ENCODE data around the gene ZNF423. TPM values are rescaled to one million over a fixed set of nuclear protein-coding genes. Genes with fewer than 3 reads are reported as not detected.

The ZNF423 gene
- total RNA-seq, 1 donor from 2014 or later, result 49.8 TPM

GRCh38 chr16:49464093-49464492, 391.8 kb downstream of the ZNF423 start:
- peaks cover 45% of the 10 kb centered on the region for H3K27me3 Mint-ChIP-seq
- DNase-seq (ENCODE audit: low spot score, unreplicated experiment), result no peak
- H3K9me3 Mint-ChIP-seq (ENCODE audit: low read depth), result no peaks in the 10 kb centered on the region
- H3K27ac Mint-ChIP-seq, result no peak overlapping the region
- no peak for TF ChIP-seq CTCF (IDR thresholded peaks at IDR 0.05; ENCODE audit: unreplicated experiment)
- H3K36me3 Mint-ChIP-seq (ENCODE audit: insufficient read depth), result no peaks in the 10 kb centered on the region
- peaks cover 6% of the 10 kb centered on the region for H3K4me1 Mint-ChIP-seq (ENCODE audit: low read depth)
- no peak overlapping the region for H3K4me3 Mint-ChIP-seq (ENCODE audit: low read depth)

DNA sequence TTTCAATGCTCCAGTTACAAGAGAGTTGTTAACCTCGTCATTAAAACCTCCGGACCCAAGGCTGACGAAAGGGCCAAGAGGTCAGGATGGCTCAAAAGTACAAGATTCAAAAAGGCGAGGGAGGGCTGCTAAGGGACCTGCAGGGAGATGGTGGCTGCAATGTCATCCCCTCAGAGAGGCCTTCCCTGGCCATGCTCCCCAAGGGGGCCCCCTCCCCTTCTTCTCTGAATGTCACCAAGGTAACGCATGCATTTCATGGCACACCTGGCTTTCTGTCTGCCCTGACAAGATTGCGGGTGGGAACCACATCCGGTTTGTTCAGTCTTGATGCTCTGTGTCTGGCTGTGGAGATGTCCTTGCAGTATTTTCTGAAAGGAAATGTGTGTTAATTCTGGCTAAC, 392.4 kb downstream of the ZNF423 start:
- H3K9me3 Mint-ChIP-seq (ENCODE audit: low read depth), result no peaks in the 10 kb centered on the region
- no peak overlapping the region for H3K27ac Mint-ChIP-seq
- H3K4me1 Mint-ChIP-seq (ENCODE audit: low read depth), result peaks cover 6% of the 10 kb centered on the region
- TF ChIP-seq CTCF (IDR thresholded peaks at IDR 0.05; ENCODE audit: unreplicated experiment), result no peak
- no peak for DNase-seq (ENCODE audit: low spot score, unreplicated experiment)
- H3K4me3 Mint-ChIP-seq (ENCODE audit: low read depth), result no peak overlapping the region
- H3K36me3 Mint-ChIP-seq (ENCODE audit: insufficient read depth), result no peaks in the 10 kb centered on the region
- H3K27me3 Mint-ChIP-seq, result peaks cover 46% of the 10 kb centered on the region

DNA sequence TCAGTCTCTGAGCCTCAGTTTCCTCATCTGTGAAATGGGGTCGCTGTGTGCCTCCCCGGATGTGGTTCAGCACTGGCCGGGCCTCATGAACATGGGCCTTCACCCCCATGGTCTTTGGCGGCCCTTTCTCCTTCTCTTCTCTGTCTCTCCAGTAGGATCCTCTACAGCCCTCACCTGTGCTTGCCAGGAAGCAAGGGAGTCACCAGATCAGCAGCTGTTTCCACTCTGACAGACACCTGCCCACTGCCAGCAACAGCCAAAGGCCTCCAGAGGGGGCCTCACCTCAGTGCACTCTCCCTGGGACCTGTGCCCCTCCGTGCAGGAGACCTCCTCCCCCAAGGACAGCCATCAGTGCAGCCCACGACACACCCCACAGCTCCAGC, 392.9 kb downstream of the ZNF423 start:
- no peak for DNase-seq (ENCODE audit: low spot score, unreplicated experiment)
- peaks cover 6% of the 10 kb centered on the region for H3K4me1 Mint-ChIP-seq (ENCODE audit: low read depth)
- peaks cover 51% of the 10 kb centered on the region for H3K27me3 Mint-ChIP-seq
- no peak overlapping the region for H3K27ac Mint-ChIP-seq
- no peak overlapping the region for H3K4me3 Mint-ChIP-seq (ENCODE audit: low read depth)
- no peaks in the 10 kb centered on the region for H3K36me3 Mint-ChIP-seq (ENCODE audit: insufficient read depth)
- no peak for TF ChIP-seq CTCF (IDR thresholded peaks at IDR 0.05; ENCODE audit: unreplicated experiment)
- no peaks in the 10 kb centered on the region for H3K9me3 Mint-ChIP-seq (ENCODE audit: low read depth)

DNA sequence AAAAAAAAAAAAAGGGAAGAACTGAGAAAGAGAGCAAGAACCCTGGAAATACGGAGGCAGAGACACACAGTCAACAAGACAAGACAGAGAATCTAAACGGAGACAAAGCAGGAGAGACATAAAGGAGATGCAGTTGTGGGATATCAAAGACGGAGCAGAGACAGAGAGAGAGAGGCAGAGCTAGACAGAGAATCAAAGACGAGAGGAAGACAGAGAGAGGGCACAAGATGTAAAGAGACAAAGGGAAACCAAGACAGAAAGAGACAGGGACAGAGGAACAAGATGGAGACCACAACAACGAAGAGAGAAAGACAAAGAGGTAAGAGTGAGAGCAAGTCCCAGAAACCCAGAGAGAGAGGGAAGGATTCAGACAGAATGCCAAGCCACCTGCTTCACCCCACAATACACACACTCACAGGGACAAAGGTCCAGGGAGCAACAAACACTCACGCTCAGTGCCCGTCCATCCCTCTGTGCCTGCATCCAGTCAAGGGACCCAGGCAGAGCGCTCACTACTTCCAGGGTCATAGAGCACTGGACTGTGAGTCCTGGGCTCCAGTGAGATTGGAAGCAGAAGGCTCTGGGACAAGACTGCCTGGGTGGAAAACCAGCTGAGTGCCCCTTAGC, 393.4 kb downstream of the ZNF423 start:
- Mint-ChIP-seq H3K9me3 (ENCODE audit: low read depth) (no peaks in the 10 kb centered on the region), H3K4me1 (ENCODE audit: low read depth) (peaks cover 6% of the 10 kb centered on the region), H3K4me3 (ENCODE audit: low read depth) (no peak overlapping the region), H3K36me3 (ENCODE audit: insufficient read depth) (no peaks in the 10 kb centered on the region), H3K27ac (no peak overlapping the region), H3K27me3 (peaks cover 53% of the 10 kb centered on the region)
- no peak for DNase-seq (ENCODE audit: low spot score, unreplicated experiment)
- no peak for TF ChIP-seq CTCF (IDR thresholded peaks at IDR 0.05; ENCODE audit: unreplicated experiment)

DNA sequence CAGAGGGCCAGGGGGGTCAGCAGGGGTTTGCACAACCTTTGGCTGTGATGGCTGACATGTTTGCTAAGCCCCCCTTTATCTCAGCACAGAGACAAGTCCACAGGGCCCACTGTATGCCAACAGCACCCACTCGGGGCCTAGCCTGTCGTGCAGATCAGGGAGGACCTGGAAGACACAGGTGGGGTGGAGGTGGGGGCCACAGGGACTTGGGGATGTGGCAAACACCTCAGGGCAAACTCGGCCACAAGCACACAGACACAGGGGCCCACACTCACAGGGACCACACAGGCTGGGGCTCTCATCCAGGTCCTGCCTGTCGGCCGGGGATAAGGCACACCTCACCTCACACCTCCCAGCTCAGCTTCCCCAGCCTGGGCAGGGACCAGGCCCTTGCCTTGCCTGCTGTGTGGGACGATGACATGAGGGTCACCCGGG, 394.4 kb downstream of the ZNF423 start:
- Mint-ChIP-seq H3K27me3 (peaks cover 50% of the 10 kb centered on the region), H3K4me3 (ENCODE audit: low read depth) (no peak overlapping the region), H3K4me1 (ENCODE audit: low read depth) (peaks cover 6% of the 10 kb centered on the region), H3K36me3 (ENCODE audit: insufficient read depth) (no peaks in the 10 kb centered on the region), H3K9me3 (ENCODE audit: low read depth) (no peaks in the 10 kb centered on the region), H3K27ac (no peak overlapping the region)
- TF ChIP-seq CTCF (IDR thresholded peaks at IDR 0.05; ENCODE audit: unreplicated experiment), result no peak
- no peak for DNase-seq (ENCODE audit: low spot score, unreplicated experiment)
